Measurements from ENCODE around the gene LZTR1. TPM values are rescaled to one million over a fixed set of nuclear protein-coding genes. Genes with fewer than 3 reads are reported as not detected.

Gene LZTR1
- total and polyA plus RNA-seq, 2 of the 8 experiments (the other 6 are each of a cell fraction or from before 2014, with no cell fraction given) = 22.3 to 31.0 TPM

GRCh38 chr22:21014202-21014725 lies 32.2 kb downstream of the LZTR1 start (continued):
- TF ChIP-seq KDM1A (IDR thresholded peaks at IDR 0.05; ENCODE audit: borderline replicate concordance, low read length) = no peak
- peak; percentile 36; the same call in 1 of the 2 replicates for TF ChIP-seq MAX (IDR thresholded peaks at IDR 0.05)
- TF ChIP-seq SP1 (IDR thresholded peaks at IDR 0.05; ENCODE audit: low read depth, low read length) = peak; percentile 80
